Endothelial cell of umbilical vein (primary cell): ENCODE results near the gene PRKG1. TPM values are rescaled to one million over a fixed set of nuclear protein-coding genes. Genes with fewer than 3 reads are reported as not detected.

Experiments used
- BruUV-seq: library from RNA; stranded (reverse); fragments of 400-500 nt; replicated peaks from 2 replicates; lab custom pipeline; 2021; lab: Mats Ljungman, UMichigan
- CTCF ChIA-PET: fragments of 300-600, 350-600 bp; sonication (Branson Sonifier 250); formaldehyde crosslinking; loops from one replicate; lab custom pipeline; 2021; ENCODE audit warnings: antibody characterized with exemption, inconsistent platforms; lab: Charles Lee
- POLR2A ChIA-PET: fragments of 300-600, 350-600 bp; sonication (Branson Sonifier 250); formaldehyde crosslinking; loops from one replicate; lab custom pipeline; 2021; ENCODE audit warnings: antibody characterized with exemption, inconsistent platforms; lab: Charles Lee
- DNase-seq: peaks from one replicate; pipeline ENCODE4 v3.0.0-alpha.2; 2011; ENCODE audit warnings: low read depth, low spot score
- FAIRE-seq: peaks from 2 replicates; lab custom pipeline; 2011; peaks lifted over from hg19 to GRCh38; lab: Jason Lieb, UNC
- H2AFZ ChIP-seq: 2 replicates; pipeline ENCODE4 v1.6.0; 2012; ENCODE audit warnings: low read depth, low read length, control low read depth, inconsistent platforms
- H3K27ac ChIP-seq: 2 replicates; pipeline ENCODE4 v1.5.1; 2011; ENCODE audit warnings: low read depth, mild to moderate bottlenecking, control low read depth, low read length, moderate library complexity; ENCODE audit not compliant: insufficient read depth
- H3K27me3 ChIP-seq, 2 experiments: 2 replicates each; pipeline versions ENCODE4 v1.6.0 to v1.6.1; 2011; ENCODE audit warnings: low read length in 2 of 2, mixed read lengths in 1 of 2; ENCODE audit not compliant: control insufficient read depth in 2 of 2, insufficient read depth in 2 of 2
- H3K36me3 ChIP-seq, 2 experiments: 2 replicates in 1 of 2; 3 replicates in 1 of 2; pipeline ENCODE4 v1.5.1; 2011; ENCODE audit warnings: low read length in 2 of 2, mild to moderate bottlenecking in 1 of 2, moderate library complexity in 1 of 2; ENCODE audit not compliant: control insufficient read depth in 2 of 2, insufficient read depth in 2 of 2; ENCODE audit errors: extremely low read depth in 1 of 2
- H3K4me1 ChIP-seq: 3 replicates; pipeline ENCODE4 v1.5.1; 2011; ENCODE audit warnings: mild to moderate bottlenecking, low read length; ENCODE audit not compliant: control insufficient read depth, insufficient read depth; ENCODE audit errors: extremely low read depth
- H3K4me2 ChIP-seq: 2 replicates; pipeline ENCODE4 v1.6.1; 2011; ENCODE audit warnings: low read length, control low read depth, mixed read lengths; ENCODE audit not compliant: insufficient read depth
- H3K4me3 ChIP-seq, 3 experiments: fragments of 200-600 bp in 1 of 3; sonication (generic), shearing (Covaris generic) in 1 of 3; replicated peaks in 1 of 3; 2 replicates each; pipeline ENCODE4 v1.5.1; 2011 to 2016; ENCODE audit warnings: control low read depth in 3 of 3, low read length in 3 of 3, mild to moderate bottlenecking in 2 of 3, inconsistent platforms in 1 of 3, low read depth in 1 of 3, moderate library complexity in 1 of 3; ENCODE audit not compliant: insufficient read depth in 1 of 3
- H3K79me2 ChIP-seq: 2 replicates; pipeline ENCODE4 v1.6.0; 2012; ENCODE audit warnings: low read length, inconsistent platforms; ENCODE audit not compliant: control insufficient read depth, insufficient read depth
- H3K9ac ChIP-seq: replicated peaks from 2 replicates; pipeline ENCODE3; 2011; ENCODE audit warnings: low read length, control low read depth; ENCODE audit not compliant: insufficient read depth; ENCODE audit errors: extremely low read depth
- H3K9me1 ChIP-seq: replicated peaks from 3 replicates; pipeline ENCODE4 v1.6.0; 2011; ENCODE audit warnings: mild to moderate bottlenecking, low read length; ENCODE audit not compliant: control insufficient read depth, insufficient read depth; ENCODE audit errors: extremely low read depth
- H3K9me3 ChIP-seq: replicated peaks from 2 replicates; pipeline ENCODE4 v1.5.1; 2012; ENCODE audit warnings: low read length, inconsistent platforms; ENCODE audit not compliant: control insufficient read depth, insufficient read depth
- H4K20me1 ChIP-seq: replicated peaks from 2 replicates; pipeline ENCODE3; 2011; ENCODE audit warnings: mild to moderate bottlenecking, low read length; ENCODE audit not compliant: control insufficient read depth, insufficient read depth; ENCODE audit errors: extremely low read depth
- CTCF ChIP-seq, 2 donors: IDR thresholded peaks; 1 replicate in 1 of 2; 2 replicates in 1 of 2; pipeline ENCODE4 v1.5.1; 2011; ENCODE audit warnings: low read length in 2 of 2, mild to moderate bottlenecking in 2 of 2, moderate library complexity in 2 of 2, control low read depth in 1 of 2, inconsistent platforms in 1 of 2, low read depth in 1 of 2; ENCODE audit not compliant: insufficient read depth in 1 of 2; ENCODE audit errors: extremely low read depth in 1 of 2
- EZH2 ChIP-seq: IDR thresholded peaks from 2 replicates; pipeline ENCODE4 v1.6.1; 2012; ENCODE audit warnings: borderline replicate concordance, low read depth, mild to moderate bottlenecking, moderate library complexity, low read length, inconsistent platforms; ENCODE audit not compliant: severe bottlenecking
- FOS ChIP-seq: IDR thresholded peaks from 2 replicates; pipeline ENCODE4 v1.6.1; 2011; ENCODE audit warnings: mild to moderate bottlenecking, low read length, moderate library complexity, borderline replicate concordance; ENCODE audit not compliant: insufficient read depth
- GATA2 ChIP-seq: IDR thresholded peaks from 2 replicates; pipeline ENCODE4 v1.7.0; 2011; ENCODE audit warnings: low read depth, mild to moderate bottlenecking, moderate library complexity, mixed read lengths, low read length; ENCODE audit not compliant: insufficient read length, insufficient read depth
- JUN ChIP-seq: IDR thresholded peaks from 2 replicates; pipeline ENCODE4 v1.6.1; 2011; ENCODE audit warnings: borderline replicate concordance, low read depth; ENCODE audit not compliant: insufficient read length, insufficient read depth
- MAX ChIP-seq: IDR thresholded peaks from 2 replicates; pipeline ENCODE4 v1.6.1; 2011; ENCODE audit not compliant: insufficient read depth, insufficient read length
- POLR2A ChIP-seq: IDR thresholded peaks from 2 replicates; pipeline ENCODE4 v1.6.1; 2012; ENCODE audit warnings: low read depth, mild to moderate bottlenecking, control low read depth, low read length
- POLR2AphosphoS5 ChIP-seq: IDR thresholded peaks from 2 replicates; pipeline ENCODE4 v1.6.1; 2012; ENCODE audit warnings: low read depth, mild to moderate bottlenecking, control low read depth, low read length, moderate library complexity; ENCODE audit not compliant: insufficient read depth
- dilution Hi-C: fragments of 300-500 bp; cut with MboI; formaldehyde crosslinking; loops from one replicate; pipeline ENCODE4 v1.15.0; 2019; ENCODE audit warnings: low sequenced_read_pairs; ENCODE audit not compliant: extremely low pct_ligation_motif_present
- intact Hi-C: fragments of 100-400 bp; cut with micrococcal nuclease; formaldehyde crosslinking; loops from one replicate; pipeline ENCODE4 v1.10.0; 2022
- polyA plus RNA-seq, 4 experiments: library from polyadenylated mRNA; depleted of rRNA in 3 of 4; stranded (reverse) in 3 of 4; unstranded in 1 of 4; fragments of >200 nt; gene quantifications; 2 replicates each; pipeline versions ENCODE4 v1.2.1 to v1.2.3, GENCODE V29; 2011 to 2012; ENCODE audit warnings: missing spikeins in 1 of 4
- total RNA-seq: library from RNA; stranded (reverse); gene quantifications from 2 replicates; pipeline ENCODE4 v1.2.3, GENCODE V29; 2021

The PRKG1 gene
- total and polyA plus RNA-seq, 2 donors (not counting 3 experiments of a cell fraction or from before 2014, with no cell fraction given) = 0.01 to 0.18 TPM

- ChIA-PET POLR2A (no interaction called here), CTCF (interaction anchor here (0.7 to 1.5 kb wide), 6 partner anchors 18 to 1206 kb away, joined by 3 to 6 read pairs (median 3); no protein-coding TSS in a partner anchor)
- Histone ChIP-seq H2AFZ (no peak overlapping the region), H3K27ac (no peak overlapping the region), H3K9ac (no peak overlapping the region), H3K4me2 (no peak overlapping the region), H3K4me1 (no peaks in the 10 kb centered on the region), H3K9me1 (no peaks in the 10 kb centered on the region), H4K20me1 (no peaks in the 10 kb centered on the region), H3K79me2 (no peaks in the 10 kb centered on the region), H3K9me3 (no peaks in the 10 kb centered on the region), H3K4me3 (no peak overlapping the region), H3K36me3 (no peaks in the 10 kb centered on the region), H3K27me3 (no peaks in the 10 kb centered on the region)
- dilution Hi-C loops = no loop called here
- BruUV-seq = no TSS peak
- TF ChIP-seq FOS (no peak), JUN (no peak), GATA2 (no peak), EZH2 (no peak), POLR2A (no peak), MAX (no peak)
- DNase-seq (no peak), FAIRE-seq (no peak)
- intact Hi-C loops = loop anchor here (10.0 kb wide), 1 partner anchor 788 kb away; no protein-coding TSS in a partner anchor
Observed at GRCh38 chr10:52212802-52213201, 1138.5 kb downstream of the PRKG1 start.

- Histone ChIP-seq H3K4me1 (no peaks in the 10 kb centered on the region), H3K27me3 (no peaks in the 10 kb centered on the region), H3K27ac (no peak overlapping the region), H3K9me3 (no peaks in the 10 kb centered on the region), H3K4me2 (no peak overlapping the region), H4K20me1 (no peaks in the 10 kb centered on the region), H3K79me2 (no peaks in the 10 kb centered on the region), H3K36me3 (no peaks in the 10 kb centered on the region), H3K4me3 (no peak overlapping the region), H2AFZ (no peak overlapping the region), H3K9me1 (no peaks in the 10 kb centered on the region), H3K9ac (no peak overlapping the region)
- FAIRE-seq (no peak), DNase-seq (no peak)
- intact Hi-C loops (loop anchor here (10.0 kb wide), 1 partner anchor 789 kb away; no protein-coding TSS in a partner anchor), dilution Hi-C loops (no loop called here)
- ChIA-PET POLR2A (no interaction called here), CTCF (interaction anchor here (0.5 to 1.5 kb wide), 7 partner anchors 17 to 1207 kb away, joined by 3 to 6 read pairs (median 3); no protein-coding TSS in a partner anchor)
- TF ChIP-seq POLR2A (no peak), CTCF (IDR thresholded peaks at IDR 0.05; ENCODE audit: extremely low read depth in 1 of 2, insufficient read depth in 1 of 2, low read depth in 1 of 2, low read length in 2 of 2) (no peak), POLR2AphosphoS5 (no peak), EZH2 (no peak)
- no TSS peak for BruUV-seq
Observed at GRCh38 chr10:52213321-52213752, 1139.0 kb downstream of the PRKG1 start.
